ENCODE data around the gene OSBP2.

DNA sequence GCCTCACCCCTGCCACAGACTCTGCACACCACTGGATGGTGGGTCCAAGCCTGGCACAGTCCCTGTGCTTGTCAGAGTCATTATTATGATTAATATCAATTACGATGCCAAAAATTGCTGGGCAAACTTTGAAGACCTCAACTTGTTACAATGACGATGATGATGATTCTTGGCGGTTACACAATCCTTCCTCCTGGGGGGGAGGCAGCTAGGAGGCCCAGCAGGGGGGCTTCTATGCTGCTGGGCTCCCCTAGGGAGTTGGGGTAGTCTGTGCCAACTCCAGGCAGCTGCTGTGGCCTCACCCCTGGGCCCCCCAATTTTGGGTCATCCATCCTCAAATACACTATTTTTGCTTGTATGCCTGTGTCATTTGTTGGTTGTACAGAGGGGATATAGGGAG, 47.1 kb upstream of the OSBP2 start:
- no peak for TF ChIP-seq SIN3A (IDR thresholded peaks at IDR 0.05; ENCODE audit: borderline replicate concordance, insufficient read depth, low read length)
- no peak for TF ChIP-seq POLR2AphosphoS5 (IDR thresholded peaks at IDR 0.05; ENCODE audit: low read depth, low read length)

Measured in PFSK-1 (cell line).